Measurements from ENCODE around the gene SLC22A5. TPM values are rescaled to one million over a fixed set of nuclear protein-coding genes. Genes with fewer than 3 reads are reported as not detected.
A peak's percentile ranks its signal among the peaks of the same experiment; 100 is the strongest.

Gene SLC22A5
- total and polyA plus RNA-seq, 9 of the 15 experiments (the other 6 are each of a cell fraction or from before 2014, with no cell fraction given), result 3.0 to 16.6 (median 8.3) TPM

DNA sequence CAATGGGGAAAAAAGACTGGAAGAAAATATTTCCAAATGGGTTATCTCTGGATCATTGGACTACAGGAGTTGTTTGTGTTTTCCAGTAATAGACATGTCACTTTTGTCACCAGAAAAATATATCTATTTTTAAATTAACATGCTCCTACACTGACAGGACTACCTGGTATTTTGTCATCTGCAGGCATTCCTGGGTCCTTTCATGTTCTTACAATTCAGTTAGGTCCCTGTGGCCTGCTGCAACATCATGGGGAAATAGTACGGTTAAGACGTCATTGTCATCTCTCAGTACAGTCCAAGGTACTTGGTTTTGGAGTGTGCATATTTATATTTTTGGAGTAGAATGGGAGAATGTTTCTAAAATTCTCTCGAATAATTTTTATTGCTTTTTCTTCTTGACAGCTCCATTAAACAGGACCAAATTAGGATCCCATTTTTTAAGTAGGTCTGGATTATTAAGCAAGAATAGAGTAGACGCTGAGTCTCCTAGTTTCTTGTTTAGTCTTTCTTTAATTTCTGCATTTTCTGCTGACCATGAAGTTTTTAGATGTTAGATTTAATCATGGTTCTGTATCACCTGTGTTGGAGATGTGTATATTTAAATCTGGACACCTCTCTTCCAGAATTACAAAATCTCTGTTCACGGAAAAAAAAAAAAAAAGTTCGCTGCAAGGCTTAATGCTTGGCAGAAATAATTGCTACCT lies 46.9 kb downstream of the SLC22A5 start:
- H3K9me3 ChIP-seq (replicated peaks; ENCODE audit: control insufficient read depth, insufficient read depth, low read depth, low read length), result no peaks in the 10 kb centered on the region
- no peaks in the 10 kb centered on the region for H4K20me1 ChIP-seq (replicated peaks; ENCODE audit: control insufficient read depth, insufficient read depth, low read length)
- no peak overlapping the region for H3K4me2 ChIP-seq (ENCODE audit: insufficient read depth, low read length)
- ChIA-PET POLR2A (interaction anchor here (0.6 to 1.2 kb wide), 3 partner anchors 10 to 191 kb away, joined by 3 to 4 read pairs (median 3); no protein-coding TSS in a partner anchor), CTCF (ENCODE audit: low intra/inter-chr PET ratio) (interaction anchor here (0.7 kb wide), 1 partner anchor 72 kb away, joined by 5 read pairs; no protein-coding TSS in a partner anchor)
- no peaks in the 10 kb centered on the region for H3K27me3 ChIP-seq (ENCODE audit: control insufficient read depth in 2 of 2, insufficient read depth in 2 of 2, low read length in 2 of 2)
- intact Hi-C loops (cut with micrococcal nuclease), result no loop called here
- 70% methylated on average over 6 of the region's 6 CpGs for WGBS (ENCODE audit: insufficient coverage, low coverage, missing lambda C conversion rate)
- H2AFZ ChIP-seq (ENCODE audit: low read depth, low read length), result no peak overlapping the region
- no peaks in the 10 kb centered on the region for H3K36me3 ChIP-seq (ENCODE audit: control insufficient read depth, insufficient read depth, low read length)
- ATAC-seq, result no peak
- H3K9me1 ChIP-seq (ENCODE audit: control insufficient read depth, insufficient read depth, low read length), result no peaks in the 10 kb centered on the region
- H3K4me3 ChIP-seq, result no peak overlapping the region
- no peaks in the 10 kb centered on the region for H3K79me2 ChIP-seq (ENCODE audit: control insufficient read depth, insufficient read depth, low read length)
- H3K9ac ChIP-seq (ENCODE audit: insufficient read depth in 1 of 2, low read depth in 2 of 2, low read length in 2 of 2), result no peak overlapping the region
- peak; percentile 91 for TF ChIP-seq ZNF316 (IDR thresholded peaks at IDR 0.05)
- peak; percentile 74 for TF ChIP-seq C11orf30 (IDR thresholded peaks at IDR 0.05; ENCODE audit: low read depth)
- peak; percentile 45; the same call in 1 of the 2 replicates for TF ChIP-seq MAFK (IDR thresholded peaks at IDR 0.05; ENCODE audit: low read length)
- peak; percentile 65 for TF ChIP-seq MAFG (tag; conservative IDR thresholded peaks at IDR 0.05)
- no peak for TF ChIP-seq PTTG1 (tag; IDR thresholded peaks at IDR 0.05; ENCODE audit: low read depth)
- TF ChIP-seq MAFF (IDR thresholded peaks at IDR 0.05; ENCODE audit: low read length), result peak; percentile 80
- peaks cover 3 to 21% of the 10 kb centered on the region in 2 experiments; a peak in 4 of 5 replicates for H3K4me1 ChIP-seq (replicated peaks in 1 of 2; ENCODE audit: control insufficient read depth in 2 of 2, insufficient read depth in 2 of 2, low read length in 2 of 2)
- no TSS peak for BruUV-seq (replicated peaks)
- FAIRE-seq, result no peak
- DNase-seq (ENCODE audit: extremely low read depth in 1 of 4, low spot score in 3 of 4), result no peak
- H3K27ac ChIP-seq (ENCODE audit: extremely low read depth, low read depth, low read length), result no peak overlapping the region
- in situ Hi-C loops (cut with MboI), result no loop called here
